ENCODE results near the gene EHD4. TPM values are rescaled to one million over a fixed set of nuclear protein-coding genes. Genes with fewer than 3 reads are reported as not detected.

The EHD4 gene
- total and polyA plus RNA-seq, 9 of the 15 experiments (the other 6 are each of a cell fraction or from before 2014, with no cell fraction given) = 0.89 to 10.3 (median 6.4) TPM

DNA sequence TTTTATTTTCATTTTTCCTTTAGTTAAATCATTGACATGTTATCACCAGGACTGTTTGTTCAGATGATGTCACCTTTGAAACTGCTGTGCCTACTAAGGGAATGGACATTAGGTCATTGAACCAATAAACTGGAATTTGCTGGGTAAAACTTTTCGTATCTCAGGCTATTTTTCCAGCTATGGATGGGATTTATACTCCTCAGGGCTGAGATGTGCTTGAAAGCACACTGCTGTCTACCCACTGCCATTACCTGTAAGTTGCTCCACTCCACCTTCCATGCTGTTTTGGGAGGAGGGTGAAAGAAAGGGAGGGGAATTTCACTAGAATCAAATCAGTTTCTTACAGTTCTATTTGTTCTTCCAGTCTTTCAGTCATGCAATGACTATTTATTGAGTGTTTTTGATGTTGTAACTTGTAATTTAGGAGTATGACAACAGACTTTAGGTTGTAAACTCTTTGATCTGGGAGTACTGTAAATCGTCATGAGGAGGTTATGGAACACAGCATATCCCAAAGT lies 11.3 kb downstream of the EHD4 start:
- CTCF ChIA-PET (ENCODE audit: low intra/inter-chr PET ratio) = no interaction called here
- ATAC-seq (no peak), FAIRE-seq (peak; percentile 6), DNase-seq (ENCODE audit: extremely low read depth in 1 of 4, low spot score in 3 of 4) (no peak)
- Histone ChIP-seq H3K9ac (ENCODE audit: insufficient read depth in 1 of 2, low read depth in 2 of 2, low read length in 2 of 2) (no peak overlapping the region), H3K36me3 (ENCODE audit: control insufficient read depth, insufficient read depth, low read length) (0 out of 3 replicates have a peak, but pooled peaks cover 2% of the 10 kb centered on the region), H3K4me2 (ENCODE audit: insufficient read depth, low read length) (no peak overlapping the region), H3K79me2 (ENCODE audit: control insufficient read depth, insufficient read depth, low read length) (0 out of 3 replicates have a peak, but pooled peaks cover 2% of the 10 kb centered on the region), H3K9me3 (replicated peaks; ENCODE audit: control insufficient read depth, insufficient read depth, low read depth, low read length) (no peaks in the 10 kb centered on the region), H3K27me3 (ENCODE audit: control insufficient read depth in 2 of 2, insufficient read depth in 2 of 2, low read length in 2 of 2) (no peaks in the 10 kb centered on the region), H4K20me1 (replicated peaks; ENCODE audit: control insufficient read depth, insufficient read depth, low read length) (peaks cover 2% of the 10 kb centered on the region; the same call in 1 of the 2 replicates), H2AFZ (ENCODE audit: low read depth, low read length) (no peak overlapping the region), H3K4me3 (no peak overlapping the region), H3K9me1 (ENCODE audit: control insufficient read depth, insufficient read depth, low read length) (no peaks in the 10 kb centered on the region), H3K4me1 (replicated peaks in 1 of 2; ENCODE audit: control insufficient read depth in 2 of 2, insufficient read depth in 2 of 2, low read length in 2 of 2) (no peaks in the 10 kb centered on the region; a peak in 3 of 5 replicates), H3K27ac (ENCODE audit: extremely low read depth, low read depth, low read length) (no peak overlapping the region)
- WGBS (ENCODE audit: insufficient coverage, low coverage, missing lambda C conversion rate) = 37% methylated on average over 2 of the region's 2 CpGs
- POLR2A ChIA-PET = no interaction called here
- BruUV-seq (replicated peaks) = no TSS peak
- in situ Hi-C loops (cut with MboI) (no loop called here), intact Hi-C loops (cut with micrococcal nuclease) (no loop called here)
- TF ChIP-seq, protein P1, sequence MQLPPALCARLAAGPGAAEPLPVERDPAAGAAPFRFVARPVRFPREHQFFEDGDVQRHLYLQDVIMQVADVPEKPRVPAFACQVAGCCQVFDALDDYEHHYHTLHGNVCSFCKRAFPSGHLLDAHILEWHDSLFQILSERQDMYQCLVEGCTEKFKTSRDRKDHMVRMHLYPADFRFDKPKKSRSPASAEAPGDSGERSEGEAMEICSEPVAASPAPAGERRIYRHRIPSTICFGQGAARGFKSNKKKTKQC (CRISPR knock-in tag; IDR thresholded peaks at IDR 0.05) = no peak
- TF ChIP-seq, protein P2, sequence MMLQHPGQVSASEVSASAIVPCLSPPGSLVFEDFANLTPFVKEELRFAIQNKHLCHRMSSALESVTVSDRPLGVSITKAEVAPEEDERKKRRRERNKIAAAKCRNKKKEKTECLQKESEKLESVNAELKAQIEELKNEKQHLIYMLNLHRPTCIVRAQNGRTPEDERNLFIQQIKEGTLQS (IDR thresholded peaks at IDR 0.05) = peak; percentile 76
- TF ChIP-seq, protein P2 (CRISPR knock-in tag; conservative IDR thresholded peaks at IDR 0.05) = no peak
- TF ChIP-seq JUND (IDR thresholded peaks at IDR 0.05; ENCODE audit: borderline replicate concordance, low read depth, low read length) = no peak
- peak; percentile 21; the same call in 1 of the 3 replicates for TF ChIP-seq JUND (tag; IDR thresholded peaks at IDR 0.05; ENCODE audit: borderline replicate concordance, low read depth, low read length)
- TF ChIP-seq CHD7 (IDR thresholded peaks at IDR 0.05; ENCODE audit: low read depth, low read length) = no peak

Measured in K562 (cell line).